SKM-1 treated with dmso at 0.1 percent for 144 hours (cell line): Measurements from ENCODE around the gene TNFRSF6B.
A peak's percentile ranks its signal among the peaks of the same experiment; 100 is the strongest.
"Not testable (repeated sequence)": the region's sequence is repeated elsewhere in the genome, so short reads cannot be mapped to it uniquely, and the experiment has no call there.

ENCODE experiments used
- DNase-seq: peaks from one replicate; lab custom pipeline; 2025; ENCODE audit not compliant: unreplicated experiment; lab: John Stamatoyannopoulos, UW

Gene TNFRSF6B

GRCh38 chr20:63706852-63707557 is 10.6 kb downstream of the TNFRSF6B start:
- no peak for DNase-seq

- peak; percentile 84 for DNase-seq
These were observed 11.3 kb downstream of the TNFRSF6B start, which contains the start of the genes ARFRP1 and ZGPAT for GRCh38 chr20:63707558-63708300. Gene ARFRP1, minus strand, starts transcription at chr20:63707976. Its CDS starts 885 bp downstream, at chr20:63707091. Gene ZGPAT, plus strand, starts transcription at chr20:63708039. Its CDS starts 542 bp downstream, at chr20:63708581.

GRCh38 chr20:63708301-63709148 is 12.1 kb downstream of the TNFRSF6B start:
- no peak for DNase-seq

DNA sequence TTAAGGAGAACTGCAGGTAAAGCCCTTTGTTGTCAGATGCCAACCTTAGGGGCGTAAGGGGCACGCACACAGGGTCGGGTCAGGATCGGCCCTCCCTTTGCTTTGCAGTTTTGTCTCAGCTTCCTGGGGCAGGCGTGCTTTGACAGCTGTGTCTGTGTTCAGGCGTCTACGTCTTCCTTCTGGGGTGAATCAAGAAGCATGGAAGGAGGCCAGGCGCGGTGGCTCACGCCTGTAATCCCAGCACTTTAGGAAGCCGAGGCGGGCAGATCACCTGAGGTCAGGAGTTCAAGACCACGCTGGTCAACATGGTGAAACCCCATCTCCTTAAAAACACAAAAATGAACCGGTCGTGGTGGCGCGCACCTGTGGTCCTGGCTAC is 12.7 kb downstream of the TNFRSF6B start:
- no peak for DNase-seq

- DNase-seq: no peak
These were observed 14.7 kb downstream of the TNFRSF6B start for GRCh38 chr20:63711085-63711645.

GRCh38 chr20:63712191-63712590 is 15.7 kb downstream of the TNFRSF6B start:
- DNase-seq: no peak

- no peak for DNase-seq
These were observed 18.4 kb downstream of the TNFRSF6B start for GRCh38 chr20:63714858-63715257.

- DNase-seq: no peak
These were observed 22.5 kb downstream of the TNFRSF6B start for GRCh38 chr20:63718996-63719395.

- DNase-seq: not testable (repeated sequence)
These were observed 26.6 kb downstream of the TNFRSF6B start for GRCh38 chr20:63722967-63723622.

DNA sequence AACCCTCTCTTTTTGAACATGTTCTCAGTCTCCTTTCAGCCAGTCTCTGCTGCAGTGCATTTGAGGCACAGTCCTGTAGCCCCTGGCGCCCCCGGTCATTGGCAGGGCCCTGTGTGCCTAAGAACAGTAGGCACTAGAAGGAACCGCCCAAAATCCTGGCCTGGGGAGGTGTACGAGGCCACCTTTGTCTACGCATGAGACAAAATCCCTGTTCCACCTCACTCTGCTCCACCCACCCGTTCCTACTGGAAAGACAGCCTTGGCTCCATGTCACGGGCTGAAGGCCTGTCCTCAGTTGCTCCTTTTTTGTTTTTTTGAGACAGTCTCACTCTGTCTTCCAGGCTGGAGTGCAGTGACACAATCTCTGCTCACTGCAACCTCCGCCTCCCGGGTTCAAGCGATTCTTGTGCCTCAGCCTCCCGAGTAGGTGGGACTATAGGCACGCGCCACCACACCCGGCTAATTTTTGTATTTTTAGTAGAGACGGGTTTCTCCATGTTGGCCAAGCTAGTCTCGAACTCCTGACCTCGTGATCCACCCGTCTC is 33.8 kb downstream of the TNFRSF6B start:
- DNase-seq: not testable (repeated sequence)

DNA sequence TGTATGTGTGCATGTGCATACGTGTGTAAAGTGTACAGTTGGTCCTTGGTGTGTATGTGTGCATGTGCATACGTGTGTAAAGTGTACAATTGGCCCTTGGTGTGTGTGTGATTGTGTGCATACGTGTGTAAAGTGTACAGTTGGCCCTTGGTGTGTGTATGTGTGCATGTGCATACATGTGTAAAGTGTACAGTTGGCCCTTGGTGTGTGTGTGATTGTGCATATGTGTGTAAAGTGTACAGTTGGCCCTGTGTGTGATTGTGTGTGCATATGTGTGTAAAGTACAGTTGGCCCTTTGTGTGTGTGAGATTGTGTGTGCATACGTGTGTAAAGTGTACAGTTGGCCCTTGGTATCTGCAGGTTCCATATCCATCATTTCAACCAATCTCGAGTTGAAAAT is 35.0 kb downstream of the TNFRSF6B start:
- DNase-seq: no peak

DNA sequence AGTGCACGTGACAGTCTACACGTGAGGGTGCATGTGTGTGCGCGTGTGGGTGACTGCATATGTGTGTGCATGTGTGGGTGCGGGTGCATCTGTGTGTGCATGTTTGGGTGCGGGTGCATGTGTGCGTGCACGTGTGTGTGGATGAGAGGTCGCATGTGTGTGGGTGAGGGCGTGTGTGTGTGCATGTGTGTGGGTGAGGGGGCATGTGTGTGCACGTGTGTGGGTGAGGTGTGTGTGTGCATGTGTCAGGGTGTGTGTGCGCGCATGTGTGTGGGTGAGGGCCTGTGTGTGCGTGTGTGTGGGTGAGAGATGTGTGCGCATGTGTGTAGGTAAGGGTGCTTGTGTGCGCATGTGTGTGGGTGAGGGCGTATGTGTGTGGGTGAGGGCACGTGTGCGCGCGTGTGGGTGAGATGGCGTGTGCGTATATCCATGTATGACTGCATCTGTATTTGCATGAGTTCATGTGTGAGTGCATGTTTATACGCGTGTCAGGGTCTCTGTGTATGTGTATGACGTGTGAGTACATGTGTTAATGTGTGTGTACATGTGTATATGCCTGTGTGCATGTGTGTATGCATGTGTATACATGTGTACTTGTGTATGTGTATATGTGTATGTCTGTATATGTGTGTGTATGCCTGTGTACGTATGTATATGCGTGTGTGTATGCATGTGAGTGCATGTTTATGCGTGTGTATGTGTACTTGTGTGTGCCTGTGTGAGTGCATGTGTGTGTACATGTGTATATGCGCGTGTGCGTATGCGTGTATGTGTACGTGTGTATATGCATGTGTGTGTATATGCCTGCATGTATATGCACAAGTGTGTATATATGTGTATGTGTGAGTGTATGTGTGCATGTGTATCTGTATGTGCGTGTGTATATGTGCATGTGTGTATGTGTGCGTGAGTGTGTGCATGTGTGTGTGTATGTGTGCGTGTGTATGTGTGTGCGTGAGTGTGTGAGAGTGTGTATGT is 36.0 kb downstream of the TNFRSF6B start:
- DNase-seq: no peak

- no peak for DNase-seq
These were observed 36.7 kb downstream of the TNFRSF6B start for GRCh38 chr20:63733117-63733516.

DNA sequence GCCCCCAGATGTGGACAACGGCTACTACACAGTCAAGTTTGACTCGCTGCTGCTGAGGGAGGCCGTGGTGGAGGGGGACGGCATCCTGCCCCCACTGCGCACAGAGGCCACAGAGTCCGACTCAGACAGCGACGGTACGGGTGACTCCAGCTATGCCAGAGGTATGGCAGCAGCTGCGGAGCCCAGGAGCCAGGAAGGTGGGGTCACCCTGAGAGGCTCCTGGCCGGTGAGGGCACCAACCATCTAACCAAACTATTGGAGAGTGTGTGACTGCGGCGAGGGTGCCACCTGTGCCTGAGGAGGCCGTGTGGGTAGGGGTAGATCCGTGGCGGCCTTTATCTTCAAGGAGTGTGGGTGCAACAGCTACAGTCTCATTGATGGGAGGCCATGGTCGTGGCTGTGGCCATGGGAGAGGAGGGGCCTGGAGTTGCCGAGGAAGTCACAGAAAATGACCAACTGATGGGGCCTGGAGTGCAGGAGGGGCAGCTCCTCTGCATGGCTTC is 37.2 kb downstream of the TNFRSF6B start:
- no peak for DNase-seq

DNA sequence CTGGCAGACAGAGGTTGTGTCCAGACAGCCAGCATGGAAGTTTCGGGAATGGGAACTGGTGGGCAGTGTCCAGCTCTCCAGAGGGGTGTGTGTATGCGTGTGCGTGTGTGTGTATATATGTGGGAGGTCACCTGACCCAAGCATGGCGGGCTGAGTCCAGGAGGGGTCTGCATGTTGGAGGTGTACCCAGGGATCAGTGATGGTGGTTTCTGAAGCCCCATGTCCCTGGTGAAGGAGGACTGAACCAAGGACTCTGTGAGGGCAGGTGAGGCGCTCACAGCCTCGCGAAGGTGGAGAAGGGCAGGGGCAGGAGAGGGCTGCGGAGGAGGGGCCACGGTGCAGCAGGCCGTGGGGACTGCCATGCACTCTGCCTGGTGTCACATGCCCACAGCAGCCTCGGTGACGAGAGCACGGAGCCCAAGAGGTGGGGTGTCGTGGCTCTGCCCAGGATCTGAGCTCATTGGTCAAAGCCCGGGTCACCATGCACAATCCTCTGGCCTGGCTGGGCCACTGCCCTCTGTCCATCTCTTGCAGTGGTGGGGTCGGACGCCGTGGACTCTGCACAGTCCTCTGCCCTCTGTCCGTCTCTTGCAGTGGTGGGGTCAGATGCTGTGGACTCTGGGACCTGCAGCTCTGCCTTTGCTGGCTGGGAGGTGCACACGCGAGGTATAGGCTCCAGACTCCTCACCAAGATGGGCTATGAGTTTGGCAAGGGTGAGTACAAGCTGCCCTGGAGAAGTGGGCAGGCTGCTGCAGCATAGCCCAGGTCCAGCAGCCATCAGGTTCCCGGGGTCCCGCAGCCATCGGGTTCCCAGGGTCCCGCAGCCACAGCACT is 37.9 kb downstream of the TNFRSF6B start:
- no peak for DNase-seq

- DNase-seq: no peak
These were observed 38.8 kb downstream of the TNFRSF6B start for GRCh38 chr20:63734946-63735858.
